HL-60 (cell line): ENCODE measurements around the gene ITGB5.

Source experiments
- DNase-seq, 2 experiments: peaks; one replicate each; pipeline ENCODE4 v3.0.0-alpha.2; 2010 to 2020; ENCODE audit warnings: low read depth in 1 of 2, low spot score in 1 of 2
- H3K27ac ChIP-seq: fragments of 250-450 bp; sonication (Bioruptor Pico); replicated peaks from 2 replicates; pipeline ENCODE4 v1.5.1; 2020; ENCODE audit warnings: mild to moderate bottlenecking, moderate library complexity
- H3K27me3 ChIP-seq: fragments of 250-450 bp; sonication (Bioruptor Pico); 2 replicates; pipeline ENCODE4 v1.5.1; 2021; ENCODE audit warnings: mild to moderate bottlenecking, moderate library complexity; ENCODE audit not compliant: insufficient read depth, poor library complexity, severe bottlenecking
- H3K4me3 ChIP-seq: replicated peaks from 2 replicates; pipeline ENCODE4 v1.5.1; 2011; ENCODE audit warnings: mild to moderate bottlenecking, control low read depth, low read length; ENCODE audit not compliant: insufficient read depth
- CTCF ChIP-seq: IDR thresholded peaks from one replicate; pipeline ENCODE4 v1.5.1; 2011; ENCODE audit warnings: low read length, control low read depth, inconsistent platforms; ENCODE audit not compliant: insufficient read depth
- GABPA ChIP-seq: IDR thresholded peaks from 2 replicates; pipeline ENCODE4 v1.6.1; 2012; ENCODE audit warnings: low read depth
- POLR2AphosphoS5 ChIP-seq: IDR thresholded peaks from 2 replicates; pipeline ENCODE4 v1.6.1; 2012; ENCODE audit warnings: low read depth
- REST ChIP-seq: IDR thresholded peaks from 2 replicates; pipeline ENCODE4 v1.6.1; 2012; ENCODE audit warnings: low read depth; ENCODE audit not compliant: insufficient replicate concordance
- SPI1 ChIP-seq: IDR thresholded peaks from 2 replicates; pipeline ENCODE4 v1.6.1; 2012; ENCODE audit warnings: low read depth, mild to moderate bottlenecking, borderline replicate concordance

ITGB5 gene

GRCh38 chr3:124805671-124806070, 81.5 kb downstream of the ITGB5 start:
- H3K27ac ChIP-seq, result no peak overlapping the region
- H3K27me3 ChIP-seq, result no peaks in the 10 kb centered on the region
- H3K4me3 ChIP-seq, result no peak overlapping the region
- TF ChIP-seq POLR2AphosphoS5, result no peak
- no peak for TF ChIP-seq REST
- TF ChIP-seq SPI1, result no peak
- no peak for TF ChIP-seq CTCF
- TF ChIP-seq GABPA, result no peak
- no peak for DNase-seq

DNA sequence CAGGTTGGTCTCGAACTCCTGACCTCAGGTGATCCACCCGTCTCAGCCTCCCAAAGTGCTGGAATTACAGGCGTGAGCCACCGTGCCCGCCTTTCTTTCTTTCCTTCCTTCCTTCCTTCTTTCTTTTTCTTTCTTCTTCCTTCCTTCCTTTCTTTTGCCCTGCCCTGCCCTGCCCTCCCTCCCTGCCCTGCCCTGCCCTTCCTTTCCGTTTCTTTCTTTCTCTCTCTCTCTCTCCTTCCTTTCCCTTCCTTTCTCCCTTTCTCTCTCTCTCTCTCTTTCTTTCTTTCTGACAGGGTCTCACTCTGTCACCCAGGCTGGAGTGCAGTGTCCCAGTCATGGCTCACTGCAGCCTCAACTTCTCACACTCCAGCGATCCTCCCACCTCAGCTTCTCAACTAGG, 82.3 kb downstream of the ITGB5 start:
- TF ChIP-seq SPI1 (no peak), CTCF (no peak), REST (no peak)
- Histone ChIP-seq H3K27me3 (no peaks in the 10 kb centered on the region), H3K27ac (no peak overlapping the region), H3K4me3 (no peak overlapping the region)
- no peak for DNase-seq

GRCh38 chr3:124802702-124803101, 84.5 kb downstream of the ITGB5 start:
- Histone ChIP-seq H3K27ac (no peak overlapping the region), H3K4me3 (no peak overlapping the region), H3K27me3 (no peaks in the 10 kb centered on the region)
- TF ChIP-seq SPI1 (no peak), GABPA (no peak), REST (no peak), POLR2AphosphoS5 (no peak), CTCF (no peak)
- no peak for DNase-seq
